DOHH2 (cell line): Measurements from ENCODE around the gene SRM.

Experiments
- EZH2phosphoT487 ChIP-seq: fragments of 200-600 bp; sonication (generic); IDR thresholded peaks from 2 replicates; pipeline ENCODE4 v1.6.1; 2017; ENCODE audit warnings: borderline replicate concordance, mild to moderate bottlenecking, antibody characterized with exemption, low read length, moderate library complexity, mixed read lengths
- TF ChIP-seq, protein P1 (sequence below): fragments of 200-600 bp; sonication (generic); IDR thresholded peaks from one replicate; pipeline ENCODE4 v1.5.1; 2014; ENCODE audit warnings: antibody characterized with exemption, mild to moderate bottlenecking, low read depth, low read length; ENCODE audit not compliant: poor library complexity, severe bottlenecking

DNA sequence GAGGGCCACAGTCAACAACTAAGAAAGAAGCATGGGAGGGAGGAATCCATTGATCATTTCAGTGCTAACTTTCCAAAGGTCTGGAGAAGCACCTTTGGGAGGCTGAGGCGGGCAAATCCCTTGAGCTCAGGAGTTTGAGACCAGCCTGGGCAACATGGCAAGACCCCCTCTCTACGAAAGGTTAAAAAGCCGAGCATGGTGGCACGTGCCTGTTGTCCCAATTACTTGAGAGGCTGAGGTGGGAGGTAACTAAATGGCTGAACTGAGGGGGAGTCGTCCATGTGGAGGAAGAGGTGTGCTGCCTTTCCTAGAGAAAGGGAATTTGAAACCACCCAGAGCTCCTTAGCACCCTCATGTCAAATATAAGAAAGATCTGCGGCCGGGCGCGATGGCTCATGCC lies 29.0 kb downstream of the SRM start:
- TF ChIP-seq, protein P1, sequence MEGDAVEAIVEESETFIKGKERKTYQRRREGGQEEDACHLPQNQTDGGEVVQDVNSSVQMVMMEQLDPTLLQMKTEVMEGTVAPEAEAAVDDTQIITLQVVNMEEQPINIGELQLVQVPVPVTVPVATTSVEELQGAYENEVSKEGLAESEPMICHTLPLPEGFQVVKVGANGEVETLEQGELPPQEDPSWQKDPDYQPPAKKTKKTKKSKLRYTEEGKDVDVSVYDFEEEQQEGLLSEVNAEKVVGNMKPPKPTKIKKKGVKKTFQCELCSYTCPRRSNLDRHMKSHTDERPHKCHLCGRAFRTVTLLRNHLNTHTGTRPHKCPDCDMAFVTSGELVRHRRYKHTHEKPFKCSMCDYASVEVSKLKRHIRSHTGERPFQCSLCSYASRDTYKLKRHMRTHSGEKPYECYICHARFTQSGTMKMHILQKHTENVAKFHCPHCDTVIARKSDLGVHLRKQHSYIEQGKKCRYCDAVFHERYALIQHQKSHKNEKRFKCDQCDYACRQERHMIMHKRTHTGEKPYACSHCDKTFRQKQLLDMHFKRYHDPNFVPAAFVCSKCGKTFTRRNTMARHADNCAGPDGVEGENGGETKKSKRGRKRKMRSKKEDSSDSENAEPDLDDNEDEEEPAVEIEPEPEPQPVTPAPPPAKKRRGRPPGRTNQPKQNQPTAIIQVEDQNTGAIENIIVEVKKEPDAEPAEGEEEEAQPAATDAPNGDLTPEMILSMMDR: no peak
- no peak for TF ChIP-seq EZH2phosphoT487
